Amniotic epithelial cell (primary cell): ENCODE results near the gene KLHDC3.
"Not testable (repeated sequence)": the region's sequence is repeated elsewhere in the genome, so short reads cannot be mapped to it uniquely, and the experiment has no call there.

Source experiments
- DNase-seq: peaks from one replicate; pipeline ENCODE4 v3.0.0-alpha.2; 2010; ENCODE audit warnings: low read depth

Gene KLHDC3

GRCh38 chr6:43029120-43029519, 15.1 kb downstream of the KLHDC3 start:
- DNase-seq: no peak

GRCh38 chr6:43032326-43032725, 18.3 kb downstream of the KLHDC3 start:
- DNase-seq: no peak

GRCh38 chr6:43033496-43034189, 19.6 kb downstream of the KLHDC3 start:
- no peak for DNase-seq

- DNase-seq: no peak
These were observed 20.1 kb downstream of the KLHDC3 start for GRCh38 chr6:43034190-43034525.

- no peak for DNase-seq
These were observed 21.6 kb downstream of the KLHDC3 start for GRCh38 chr6:43035495-43036194.

- DNase-seq: no peak
These were observed 22.7 kb downstream of the KLHDC3 start for GRCh38 chr6:43036712-43037111.

- DNase-seq: no peak
These were observed 23.1 kb downstream of the KLHDC3 start for GRCh38 chr6:43037197-43037596.

- DNase-seq: no peak
These were observed 23.7 kb downstream of the KLHDC3 start for GRCh38 chr6:43037706-43038105.

- DNase-seq: no peak
These were observed 24.7 kb downstream of the KLHDC3 start for GRCh38 chr6:43038727-43039126.

GRCh38 chr6:43040542-43041257, 26.7 kb downstream of the KLHDC3 start:
- no peak for DNase-seq

GRCh38 chr6:43041475-43041874, 27.4 kb downstream of the KLHDC3 start:
- DNase-seq: not testable (repeated sequence)

GRCh38 chr6:43043310-43043709, 29.3 kb downstream of the KLHDC3 start:
- DNase-seq: no peak

- no peak for DNase-seq
These were observed 31.4 kb downstream of the KLHDC3 start for GRCh38 chr6:43045371-43045930.

- no peak for DNase-seq
These were observed 33.9 kb downstream of the KLHDC3 start for GRCh38 chr6:43047998-43048397.

- no peak for DNase-seq
These were observed 36.9 kb downstream of the KLHDC3 start for GRCh38 chr6:43050981-43051380.

- no peak for DNase-seq
These were observed 38.3 kb downstream of the KLHDC3 start for GRCh38 chr6:43052225-43052841.

- peak; percentile 24 for DNase-seq
These were observed 38.9 kb downstream of the KLHDC3 start for GRCh38 chr6:43052842-43053544.

- DNase-seq: peak; percentile 94
These were observed 39.6 kb downstream of the KLHDC3 start, which contains the start of gene CUL7 for GRCh38 chr6:43053545-43054205. TSS of gene CUL7 (minus strand) at chr6:43053851. CDS start at chr6:43052788, 1,063 bp downstream.

- no peak for DNase-seq
These were observed 40.3 kb downstream of the KLHDC3 start for GRCh38 chr6:43054206-43054943.

GRCh38 chr6:43055966-43056365, 41.9 kb downstream of the KLHDC3 start:
- DNase-seq: no peak
